GM12878 (cell line): ENCODE measurements around the gene ZNF324. TPM values are rescaled to one million over a fixed set of nuclear protein-coding genes. Genes with fewer than 3 reads are reported as not detected.

Experiments
- ASH2L ChIP-seq: fragments of 300-600, 200-600 bp; sonication (generic); IDR thresholded peaks from 2 replicates; pipeline ENCODE4 v1.6.1; 2017; ENCODE audit warnings: low read depth, mild to moderate bottlenecking, borderline replicate concordance
- E2F8 ChIP-seq: fragments of 450-650 bp; IDR thresholded peaks from 2 replicates; pipeline ENCODE4 v1.6.1; 2018; ENCODE audit warnings: mild to moderate bottlenecking, low read depth, moderate library complexity; ENCODE audit not compliant: partially characterized antibody
- EED ChIP-seq: sonication (generic); IDR thresholded peaks from 2 replicates; pipeline ENCODE4 v1.6.1; 2016; ENCODE audit warnings: antibody characterized with exemption, low read depth
- IKZF1 ChIP-seq: fragments of 450-650 bp; conservative IDR thresholded peaks from 2 replicates; pipeline ENCODE4 v1.6.1; 2017; ENCODE audit warnings: antibody characterized with exemption, mild to moderate bottlenecking
- IRF3 ChIP-seq: fragments of 450-650 bp; IDR thresholded peaks from 2 replicates; pipeline ENCODE4 v1.6.1; 2014; ENCODE audit warnings: mild to moderate bottlenecking
- LARP7 ChIP-seq: fragments of 450-650 bp; IDR thresholded peaks from 2 replicates; pipeline ENCODE4 v1.6.1; 2017; ENCODE audit warnings: mild to moderate bottlenecking
- MTA2 ChIP-seq: fragments of 450-650 bp; IDR thresholded peaks from 2 replicates; pipeline ENCODE4 v1.6.1; 2016; ENCODE audit warnings: low read depth, mild to moderate bottlenecking, moderate library complexity
- NR2F1 ChIP-seq: fragments of 450-650 bp; conservative IDR thresholded peaks from 2 replicates; pipeline ENCODE4 v1.6.1; 2017; ENCODE audit warnings: mild to moderate bottlenecking
- PAX5 ChIP-seq: IDR thresholded peaks from 2 replicates; pipeline ENCODE4 v1.6.1; 2011; ENCODE audit warnings: low read depth, low read length, borderline replicate concordance
- PBX3 ChIP-seq: IDR thresholded peaks from 2 replicates; pipeline ENCODE4 v1.6.1; 2011; ENCODE audit warnings: mild to moderate bottlenecking, low read depth, low read length, moderate library complexity; ENCODE audit not compliant: insufficient replicate concordance
- PML ChIP-seq: IDR thresholded peaks from 2 replicates; pipeline ENCODE4 v1.6.1; 2012; ENCODE audit warnings: low read length, inconsistent platforms
- POLR2A ChIP-seq: IDR thresholded peaks from 2 replicates; pipeline ENCODE4 v1.6.1; 2011; ENCODE audit warnings: low read depth, mild to moderate bottlenecking, low read length
- RCOR1 ChIP-seq: conservative IDR thresholded peaks from 2 replicates; pipeline ENCODE4 v1.6.1; 2012; ENCODE audit warnings: low read depth, low read length, improper control_type of control experiment
- SIX5 ChIP-seq: IDR thresholded peaks from 2 replicates; pipeline ENCODE4 v1.6.1; 2011; ENCODE audit warnings: mild to moderate bottlenecking, low read depth, low read length, moderate library complexity; ENCODE audit not compliant: severe bottlenecking
- SREBF1 ChIP-seq: IDR thresholded peaks from 2 replicates; pipeline ENCODE4 v1.6.1; 2012; ENCODE audit warnings: mild to moderate bottlenecking, low read length
- TCF3 ChIP-seq: IDR thresholded peaks from 2 replicates; pipeline ENCODE4 v1.6.1; 2012; ENCODE audit warnings: low read depth, mild to moderate bottlenecking, low read length, borderline replicate concordance; ENCODE audit not compliant: insufficient read depth
- ZSCAN29 ChIP-seq: fragments of 450-650 bp; IDR thresholded peaks from 2 replicates; pipeline ENCODE4 v1.6.1; 2017; ENCODE audit warnings: mild to moderate bottlenecking, moderate library complexity
- polyA plus RNA-seq, 11 experiments: library from polyadenylated mRNA; depleted of rRNA in 4 of 11; unstranded in 6 of 11; stranded (reverse) in 5 of 11; fragments of >200 nt; fragmentation: Nextera tagmentation in 4 of 11; fragmentation: Illumina TruSeq in 1 of 11; extraction: Ambion mirVana in 4 of 11; extraction: Trizol in 1 of 11; gene quantifications; 1 replicate in 1 of 11; 2 replicates in 10 of 11; pipeline versions ENCODE4 v1.2.1 to v1.2.3, GENCODE V29; 2011 to 2016; ENCODE audit warnings: inconsistent platforms in 2 of 11, missing spikeins in 2 of 11, low read depth in 1 of 11
- total RNA-seq, 4 experiments: library from RNA; depleted of rRNA in 3 of 4; stranded (reverse); fragments of >200 nt in 3 of 4; fragmentation: Illumina TruSeq in 1 of 4; extraction: Trizol in 1 of 4; gene quantifications; 2 replicates each; pipeline versions ENCODE4 v1.2.1 to v1.2.3, GENCODE V29; 2013 to 2021
- TF ChIP-seq, protein P1 (sequence below): fragments of 450-650 bp; IDR thresholded peaks from 2 replicates; pipeline ENCODE4 v1.6.1; 2017; ENCODE audit warnings: mild to moderate bottlenecking, moderate library complexity
- TF ChIP-seq, protein P2 (sequence below), 3 experiments: IDR thresholded peaks in 2 of 3; conservative IDR thresholded peaks in 1 of 3; 2 replicates each; pipeline ENCODE4 v1.5.1; 2011; ENCODE audit warnings: low read depth in 3 of 3, low read length in 3 of 3, mild to moderate bottlenecking in 3 of 3, control low read depth in 2 of 3, moderate library complexity in 2 of 3, inconsistent platforms in 1 of 3, mixed read lengths in 1 of 3; ENCODE audit not compliant: control insufficient read depth in 2 of 3, insufficient read depth in 1 of 3; ENCODE audit errors: extremely low read depth in 1 of 3

Gene ZNF324
- total and polyA plus RNA-seq, 10 of the 15 experiments (the other 5 are each of a cell fraction or from before 2014, with no cell fraction given), result 0.71 to 13.9 (median 7.0) TPM

DNA sequence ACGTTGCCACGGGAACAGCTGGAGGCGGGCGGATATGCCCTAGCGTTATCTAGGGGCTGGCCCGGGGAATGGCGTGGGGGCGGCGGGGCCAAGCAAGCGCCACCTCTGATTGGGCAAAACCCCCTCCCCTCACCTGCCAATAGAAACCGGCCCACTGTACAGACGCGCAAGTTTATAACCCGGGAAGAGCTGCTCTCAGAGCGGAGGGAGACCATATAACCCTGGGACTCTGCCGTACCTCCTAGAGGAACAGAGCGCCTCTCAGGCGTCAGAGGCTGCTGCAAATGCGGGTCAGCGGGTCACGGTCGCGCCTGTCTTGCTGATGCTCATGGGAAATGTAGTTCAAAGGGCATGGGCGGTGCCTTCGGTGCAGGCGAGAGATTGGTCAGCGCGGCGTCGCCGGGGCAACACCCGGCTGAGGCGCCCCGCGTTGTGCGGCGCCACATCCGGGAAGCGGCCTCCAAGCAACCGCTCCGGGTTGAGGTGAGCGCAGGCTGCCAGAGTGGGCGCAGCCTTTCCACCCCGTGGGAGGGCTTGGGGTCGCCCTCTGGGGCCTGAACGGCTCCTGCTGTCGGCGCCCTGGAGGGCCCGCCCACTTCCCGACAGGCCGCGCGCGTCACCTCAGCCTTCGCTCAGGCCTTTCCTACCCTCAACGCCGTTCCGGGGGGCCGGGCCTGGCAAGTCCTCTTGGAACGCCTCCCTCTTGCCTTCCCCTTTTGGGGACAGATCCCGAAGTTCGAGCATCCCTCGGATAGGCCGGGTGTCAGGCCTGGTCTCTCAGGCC is 9.0 kb downstream of the ZNF324 start, which contains the start of gene ZNF446 (continued):
- TF ChIP-seq, protein P1, sequence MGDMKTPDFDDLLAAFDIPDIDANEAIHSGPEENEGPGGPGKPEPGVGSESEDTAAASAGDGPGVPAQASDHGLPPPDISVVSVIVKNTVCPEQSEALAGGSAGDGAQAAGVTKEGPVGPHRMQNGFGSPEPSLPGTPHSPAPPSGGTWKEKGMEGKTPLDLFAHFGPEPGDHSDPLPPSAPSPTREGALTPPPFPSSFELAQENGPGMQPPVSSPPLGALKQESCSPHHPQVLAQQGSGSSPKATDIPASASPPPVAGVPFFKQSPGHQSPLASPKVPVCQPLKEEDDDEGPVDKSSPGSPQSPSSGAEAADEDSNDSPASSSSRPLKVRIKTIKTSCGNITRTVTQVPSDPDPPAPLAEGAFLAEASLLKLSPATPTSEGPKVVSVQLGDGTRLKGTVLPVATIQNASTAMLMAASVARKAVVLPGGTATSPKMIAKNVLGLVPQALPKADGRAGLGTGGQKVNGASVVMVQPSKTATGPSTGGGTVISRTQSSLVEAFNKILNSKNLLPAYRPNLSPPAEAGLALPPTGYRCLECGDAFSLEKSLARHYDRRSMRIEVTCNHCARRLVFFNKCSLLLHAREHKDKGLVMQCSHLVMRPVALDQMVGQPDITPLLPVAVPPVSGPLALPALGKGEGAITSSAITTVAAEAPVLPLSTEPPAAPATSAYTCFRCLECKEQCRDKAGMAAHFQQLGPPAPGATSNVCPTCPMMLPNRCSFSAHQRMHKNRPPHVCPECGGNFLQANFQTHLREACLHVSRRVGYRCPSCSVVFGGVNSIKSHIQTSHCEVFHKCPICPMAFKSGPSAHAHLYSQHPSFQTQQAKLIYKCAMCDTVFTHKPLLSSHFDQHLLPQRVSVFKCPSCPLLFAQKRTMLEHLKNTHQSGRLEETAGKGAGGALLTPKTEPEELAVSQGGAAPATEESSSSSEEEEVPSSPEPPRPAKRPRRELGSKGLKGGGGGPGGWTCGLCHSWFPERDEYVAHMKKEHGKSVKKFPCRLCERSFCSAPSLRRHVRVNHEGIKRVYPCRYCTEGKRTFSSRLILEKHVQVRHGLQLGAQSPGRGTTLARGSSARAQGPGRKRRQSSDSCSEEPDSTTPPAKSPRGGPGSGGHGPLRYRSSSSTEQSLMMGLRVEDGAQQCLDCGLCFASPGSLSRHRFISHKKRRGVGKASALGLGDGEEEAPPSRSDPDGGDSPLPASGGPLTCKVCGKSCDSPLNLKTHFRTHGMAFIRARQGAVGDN, result peak; percentile 42; the same call in 1 of the 2 replicates
- TF ChIP-seq PML, result peak; percentile 74
- TF ChIP-seq E2F8, result peak; percentile 19
- peak; percentile 35; the same call in 1 of the 2 replicates for TF ChIP-seq IRF3
- TF ChIP-seq SREBF1, result peak; percentile 13
- peak; percentile 66; the same call in 1 of the 2 replicates for TF ChIP-seq TCF3
- TF ChIP-seq EED, result 0 out of 2 replicates have a peak, but pooled peaks have one; percentile 23
- 0 out of 2 replicates have a peak, but pooled peaks have one; percentile 26 for TF ChIP-seq RCOR1
- peak; percentile 99 for TF ChIP-seq NR2F1
- TF ChIP-seq ZSCAN29, result no peak
- peak; percentile 85 for TF ChIP-seq SIX5
- peak; percentile 4 for TF ChIP-seq PBX3
- TF ChIP-seq ASH2L, result no peak
- TF ChIP-seq MTA2, result peak; percentile 77
- TF ChIP-seq, protein P2, sequence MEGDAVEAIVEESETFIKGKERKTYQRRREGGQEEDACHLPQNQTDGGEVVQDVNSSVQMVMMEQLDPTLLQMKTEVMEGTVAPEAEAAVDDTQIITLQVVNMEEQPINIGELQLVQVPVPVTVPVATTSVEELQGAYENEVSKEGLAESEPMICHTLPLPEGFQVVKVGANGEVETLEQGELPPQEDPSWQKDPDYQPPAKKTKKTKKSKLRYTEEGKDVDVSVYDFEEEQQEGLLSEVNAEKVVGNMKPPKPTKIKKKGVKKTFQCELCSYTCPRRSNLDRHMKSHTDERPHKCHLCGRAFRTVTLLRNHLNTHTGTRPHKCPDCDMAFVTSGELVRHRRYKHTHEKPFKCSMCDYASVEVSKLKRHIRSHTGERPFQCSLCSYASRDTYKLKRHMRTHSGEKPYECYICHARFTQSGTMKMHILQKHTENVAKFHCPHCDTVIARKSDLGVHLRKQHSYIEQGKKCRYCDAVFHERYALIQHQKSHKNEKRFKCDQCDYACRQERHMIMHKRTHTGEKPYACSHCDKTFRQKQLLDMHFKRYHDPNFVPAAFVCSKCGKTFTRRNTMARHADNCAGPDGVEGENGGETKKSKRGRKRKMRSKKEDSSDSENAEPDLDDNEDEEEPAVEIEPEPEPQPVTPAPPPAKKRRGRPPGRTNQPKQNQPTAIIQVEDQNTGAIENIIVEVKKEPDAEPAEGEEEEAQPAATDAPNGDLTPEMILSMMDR (IDR thresholded peaks at IDR 0.05 in 2 of 3, conservative IDR thresholded peaks at IDR 0.05 in 1 of 3; ENCODE audit: control insufficient read depth in 2 of 3, extremely low read depth in 1 of 3, insufficient read depth in 1 of 3, low read depth in 3 of 3, low read length in 3 of 3), result no peak
- peak; percentile 93 for TF ChIP-seq IKZF1
- peak; percentile 86; the same call in 1 of the 2 replicates for TF ChIP-seq PAX5
- TF ChIP-seq LARP7, result peak; percentile 50; the same call in 1 of the 2 replicates
- peak; percentile 77 for TF ChIP-seq POLR2A
